GM12891 (cell line): ENCODE results near the gene DSC1.
"Not testable (repeated sequence)": the region's sequence is repeated elsewhere in the genome, so short reads cannot be mapped to it uniquely, and the experiment has no call there.

ENCODE experiments used
- POLR2A ChIP-seq: IDR thresholded peaks from 2 replicates; pipeline ENCODE4 v1.6.1; 2011; ENCODE audit warnings: low read depth, low read length, control low read depth
- POLR2AphosphoS5 ChIP-seq: IDR thresholded peaks from 2 replicates; pipeline ENCODE4 v1.6.1; 2011; ENCODE audit warnings: low read depth, low read length, control low read depth
- SPI1 ChIP-seq: IDR thresholded peaks from 2 replicates; pipeline ENCODE4 v1.6.1; 2011; ENCODE audit warnings: low read depth, low read length, control low read depth
- TAF1 ChIP-seq: IDR thresholded peaks from 2 replicates; pipeline ENCODE4 v1.6.1; 2011; ENCODE audit warnings: low read depth, low read length, control low read depth

GRCh38 chr18:31177369-31177768, 14.7 kb upstream of the DSC1 start:
- TF ChIP-seq POLR2A, POLR2AphosphoS5, SPI1, TAF1: not testable (repeated sequence)
